DND-41 (cell line): ENCODE results near the gene LIX1L.

Source experiments
- EZH2 ChIP-seq: IDR thresholded peaks from 3 replicates; pipeline ENCODE4 v1.6.1; 2012; ENCODE audit warnings: borderline replicate concordance, low read depth, mild to moderate bottlenecking, moderate library complexity, low read length, inconsistent platforms; ENCODE audit not compliant: severe bottlenecking
- TF ChIP-seq, protein P1 (sequence below): IDR thresholded peaks from 2 replicates; pipeline ENCODE4 v1.5.1; 2012; ENCODE audit warnings: borderline replicate concordance, low read length, moderate library complexity, mild to moderate bottlenecking; ENCODE audit not compliant: poor library complexity, severe bottlenecking; ENCODE audit errors: extremely low read depth

DNA sequence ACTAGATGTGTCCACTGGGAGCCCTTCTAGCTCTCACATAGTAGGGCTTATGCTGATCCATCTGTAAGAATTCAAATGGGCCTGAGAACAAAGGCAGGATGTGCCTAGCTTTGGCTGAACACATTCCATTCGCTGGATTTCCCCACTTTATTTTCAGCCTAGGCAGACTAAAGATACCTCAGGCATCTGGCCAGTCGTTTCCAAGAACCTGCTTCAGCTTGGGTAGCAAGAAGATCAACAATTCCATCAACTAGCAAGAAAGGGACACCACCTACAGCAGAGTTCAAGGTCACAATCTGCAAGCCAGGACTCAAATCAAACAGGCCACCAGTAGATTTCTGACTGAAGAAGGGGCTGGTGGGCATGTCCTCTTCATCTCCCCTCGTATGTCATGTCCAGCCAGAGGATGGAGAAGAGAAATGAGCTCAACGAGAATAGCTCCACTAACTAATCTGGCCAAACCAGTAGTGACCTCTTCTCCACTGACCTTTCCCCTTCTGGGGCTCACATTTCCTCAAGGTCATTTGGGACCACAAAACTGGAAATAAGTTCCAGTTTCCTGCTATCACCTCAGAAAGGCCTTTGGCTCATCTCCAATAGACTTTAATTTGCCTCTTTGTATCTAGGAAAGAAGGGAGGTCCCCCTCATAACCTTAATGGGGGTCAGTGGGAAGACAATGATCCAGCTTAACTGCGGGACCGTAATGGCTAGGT lies 24.4 kb upstream of the LIX1L start:
- TF ChIP-seq, protein P1, sequence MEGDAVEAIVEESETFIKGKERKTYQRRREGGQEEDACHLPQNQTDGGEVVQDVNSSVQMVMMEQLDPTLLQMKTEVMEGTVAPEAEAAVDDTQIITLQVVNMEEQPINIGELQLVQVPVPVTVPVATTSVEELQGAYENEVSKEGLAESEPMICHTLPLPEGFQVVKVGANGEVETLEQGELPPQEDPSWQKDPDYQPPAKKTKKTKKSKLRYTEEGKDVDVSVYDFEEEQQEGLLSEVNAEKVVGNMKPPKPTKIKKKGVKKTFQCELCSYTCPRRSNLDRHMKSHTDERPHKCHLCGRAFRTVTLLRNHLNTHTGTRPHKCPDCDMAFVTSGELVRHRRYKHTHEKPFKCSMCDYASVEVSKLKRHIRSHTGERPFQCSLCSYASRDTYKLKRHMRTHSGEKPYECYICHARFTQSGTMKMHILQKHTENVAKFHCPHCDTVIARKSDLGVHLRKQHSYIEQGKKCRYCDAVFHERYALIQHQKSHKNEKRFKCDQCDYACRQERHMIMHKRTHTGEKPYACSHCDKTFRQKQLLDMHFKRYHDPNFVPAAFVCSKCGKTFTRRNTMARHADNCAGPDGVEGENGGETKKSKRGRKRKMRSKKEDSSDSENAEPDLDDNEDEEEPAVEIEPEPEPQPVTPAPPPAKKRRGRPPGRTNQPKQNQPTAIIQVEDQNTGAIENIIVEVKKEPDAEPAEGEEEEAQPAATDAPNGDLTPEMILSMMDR: no peak
- no peak for TF ChIP-seq EZH2
